Measurements from ENCODE around the gene TMEM140.

DNA sequence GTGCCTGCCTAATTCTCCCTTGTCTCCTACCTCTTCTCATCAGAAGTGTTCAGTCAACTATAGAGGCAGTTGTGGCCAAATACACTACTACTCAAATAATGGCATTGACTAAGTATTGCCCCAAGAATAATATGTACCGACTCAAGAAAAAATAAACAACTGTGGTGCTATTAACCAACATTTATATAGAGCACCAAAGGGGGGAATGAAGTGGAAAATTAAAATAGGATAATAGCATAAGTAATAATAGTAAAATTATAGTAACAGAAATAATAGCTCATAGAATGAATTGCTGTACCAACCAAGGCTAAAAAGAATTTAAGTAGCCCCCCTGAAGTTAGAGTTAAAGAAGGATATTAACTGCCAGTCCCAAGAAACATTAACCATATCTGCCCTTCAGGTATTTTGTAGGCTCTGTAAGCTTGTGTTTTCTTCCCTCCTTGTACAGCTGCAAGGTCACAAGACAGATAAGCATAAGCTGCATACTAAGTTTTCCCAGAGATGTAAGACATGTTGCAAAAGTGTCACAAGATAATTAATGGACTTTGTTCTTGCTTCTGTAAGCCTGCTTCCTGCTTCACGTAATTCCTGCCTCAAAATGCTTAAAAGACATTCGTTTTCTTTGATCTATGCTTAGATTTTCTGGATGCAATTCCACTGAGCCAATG is 33.5 kb downstream of the TMEM140 start:
- TF ChIP-seq, protein P1, sequence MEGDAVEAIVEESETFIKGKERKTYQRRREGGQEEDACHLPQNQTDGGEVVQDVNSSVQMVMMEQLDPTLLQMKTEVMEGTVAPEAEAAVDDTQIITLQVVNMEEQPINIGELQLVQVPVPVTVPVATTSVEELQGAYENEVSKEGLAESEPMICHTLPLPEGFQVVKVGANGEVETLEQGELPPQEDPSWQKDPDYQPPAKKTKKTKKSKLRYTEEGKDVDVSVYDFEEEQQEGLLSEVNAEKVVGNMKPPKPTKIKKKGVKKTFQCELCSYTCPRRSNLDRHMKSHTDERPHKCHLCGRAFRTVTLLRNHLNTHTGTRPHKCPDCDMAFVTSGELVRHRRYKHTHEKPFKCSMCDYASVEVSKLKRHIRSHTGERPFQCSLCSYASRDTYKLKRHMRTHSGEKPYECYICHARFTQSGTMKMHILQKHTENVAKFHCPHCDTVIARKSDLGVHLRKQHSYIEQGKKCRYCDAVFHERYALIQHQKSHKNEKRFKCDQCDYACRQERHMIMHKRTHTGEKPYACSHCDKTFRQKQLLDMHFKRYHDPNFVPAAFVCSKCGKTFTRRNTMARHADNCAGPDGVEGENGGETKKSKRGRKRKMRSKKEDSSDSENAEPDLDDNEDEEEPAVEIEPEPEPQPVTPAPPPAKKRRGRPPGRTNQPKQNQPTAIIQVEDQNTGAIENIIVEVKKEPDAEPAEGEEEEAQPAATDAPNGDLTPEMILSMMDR (IDR thresholded peaks at IDR 0.05), result no peak
- TF ChIP-seq POLR2A (IDR thresholded peaks at IDR 0.05), result no peak
